MM.1S (cell line): ENCODE measurements around the gene CDC42.

Experiments used
- CTCF ChIP-seq: fragments of 300-600 bp; sonication (generic); IDR thresholded peaks from 2 replicates; pipeline ENCODE4 v1.5.1; 2016; ENCODE audit warnings: antibody characterized with exemption, low read length, mixed read lengths
- EZH2 ChIP-seq: fragments of 300-600 bp; sonication (generic); optimal IDR thresholded peaks from 2 replicates; pipeline ENCODE3; 2017; ENCODE audit warnings: low read depth, mild to moderate bottlenecking, antibody characterized with exemption, low read length, mixed read lengths
- EZH2phosphoT487 ChIP-seq: fragments of 300-600 bp; sonication (generic); IDR thresholded peaks from 2 replicates; pipeline ENCODE4 v1.6.1; 2018; ENCODE audit warnings: antibody characterized with exemption, low read length

GRCh38 chr1:22030057-22030456, 22.5 kb upstream of the CDC42 start:
- TF ChIP-seq CTCF (no peak), EZH2 (no peak), EZH2phosphoT487 (no peak)
